ENCODE data around the gene NDUFAF2. TPM values are rescaled to one million over a fixed set of nuclear protein-coding genes. Genes with fewer than 3 reads are reported as not detected.

Gene NDUFAF2
- total RNA-seq, 2 donors from 2014 or later = 26.0 to 32.9 TPM

- no peak overlapping the region for H3K4me3 ChIP-seq
- TF ChIP-seq CTCF (IDR thresholded peaks at IDR 0.05) = no peak
- H3K36me3 ChIP-seq = no peaks in the 10 kb centered on the region
- DNase-seq (ENCODE audit: low spot score) (no peak), ATAC-seq (ENCODE audit: insufficient number of reproducible peaks, low FRiP score, low read depth) (no peak)
- H3K27me3 ChIP-seq (replicated peaks; ENCODE audit: insufficient read depth) = no peaks in the 10 kb centered on the region
- H3K27ac ChIP-seq = no peak overlapping the region
- H3K9me3 ChIP-seq = no peaks in the 10 kb centered on the region
- peaks cover 3 to 6% of the 10 kb centered on the region in 2 donors for H3K4me1 ChIP-seq (ENCODE audit: control insufficient read depth in 1 of 2, low read depth in 2 of 2)
Measured at GRCh38 chr5:61009907-61010306, 64.9 kb downstream of the NDUFAF2 start.

DNA sequence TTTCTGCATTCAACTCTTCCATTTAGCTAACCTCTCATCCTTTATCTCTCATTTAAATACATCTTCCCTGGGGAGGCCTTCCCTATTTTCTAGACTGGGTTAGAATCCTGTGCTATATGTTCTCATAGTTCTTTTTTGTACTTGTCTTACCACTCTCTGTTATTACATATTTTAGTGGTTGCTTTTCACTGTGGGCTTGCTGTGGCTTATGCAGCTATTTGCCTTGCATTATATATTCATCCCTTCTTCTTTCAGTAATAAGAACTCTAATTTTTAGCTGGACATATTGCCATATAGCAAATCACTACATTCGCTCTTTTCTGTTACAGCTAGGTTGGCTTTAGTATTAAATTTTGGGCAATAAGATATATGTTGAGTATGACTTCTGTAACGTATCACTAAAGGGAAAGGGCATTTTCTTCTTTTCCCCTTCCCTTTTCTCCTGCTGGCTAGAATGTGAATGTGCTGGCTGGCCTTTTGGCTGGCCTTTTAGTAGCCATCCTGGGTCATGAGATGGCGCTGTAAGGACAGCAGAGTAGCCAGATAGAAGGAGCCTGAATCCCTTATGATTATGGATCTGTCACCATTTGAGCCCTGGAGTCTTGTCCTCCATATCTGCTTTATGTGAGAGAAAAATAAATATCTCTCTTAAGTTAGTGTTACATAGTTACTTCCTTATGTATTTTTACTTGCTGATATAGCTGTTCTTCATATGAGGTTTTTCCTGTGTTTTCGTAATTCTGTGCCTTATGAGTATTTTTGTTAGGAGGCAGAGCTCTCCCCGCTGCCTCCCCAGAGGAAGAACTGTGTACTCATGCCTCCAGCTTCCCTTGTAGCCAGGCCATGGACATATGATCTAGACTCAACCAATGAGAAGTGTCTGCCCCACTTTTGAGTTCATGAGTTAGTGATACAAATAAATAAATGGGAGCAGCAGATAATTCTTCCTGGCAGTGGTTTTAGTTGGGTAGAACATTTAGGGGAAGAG lies 65.8 kb downstream of the NDUFAF2 start:
- no peak overlapping the region for H3K27ac ChIP-seq
- no peak overlapping the region for H3K4me3 ChIP-seq
- DNase-seq (ENCODE audit: low spot score) (no peak), ATAC-seq (ENCODE audit: insufficient number of reproducible peaks, low FRiP score, low read depth) (no peak)
- no peak for TF ChIP-seq CTCF (IDR thresholded peaks at IDR 0.05)
- H3K36me3 ChIP-seq = no peaks in the 10 kb centered on the region
- H3K4me1 ChIP-seq (ENCODE audit: control insufficient read depth in 1 of 2, low read depth in 2 of 2) = peaks cover 3 to 6% of the 10 kb centered on the region in 2 donors
- H3K9me3 ChIP-seq = no peaks in the 10 kb centered on the region
- no peaks in the 10 kb centered on the region for H3K27me3 ChIP-seq (replicated peaks; ENCODE audit: insufficient read depth)

GRCh38 chr5:61018062-61018461 lies 73.1 kb downstream of the NDUFAF2 start:
- no peak for TF ChIP-seq CTCF (IDR thresholded peaks at IDR 0.05)
- ATAC-seq (ENCODE audit: insufficient number of reproducible peaks, low FRiP score, low read depth) = no peak

DNA sequence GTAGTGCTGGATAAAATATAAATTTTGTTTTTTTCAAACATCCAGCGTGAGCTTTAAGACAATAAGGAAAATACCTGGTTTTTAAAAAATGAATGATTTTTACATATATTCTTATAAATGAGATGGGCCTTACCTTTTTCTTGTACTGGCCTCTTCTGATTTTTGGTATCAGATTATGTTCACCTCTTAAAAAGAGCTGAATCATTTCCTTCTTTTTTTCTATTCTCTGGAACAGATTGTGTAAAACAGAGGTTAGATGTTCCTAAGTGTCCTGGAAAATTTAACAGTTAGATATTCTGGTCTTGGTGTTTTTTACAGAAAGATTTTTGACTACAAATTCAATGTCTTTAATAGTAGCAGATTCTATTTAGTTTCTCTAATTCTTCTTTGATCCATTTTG lies 74.6 kb downstream of the NDUFAF2 start:
- Histone ChIP-seq H3K4me1 (ENCODE audit: control insufficient read depth in 1 of 2, low read depth in 2 of 2) (peaks cover 21 to 28% of the 10 kb centered on the region in 2 donors), H3K4me3 (no peak overlapping the region), H3K36me3 (no peaks in the 10 kb centered on the region), H3K9me3 (no peaks in the 10 kb centered on the region), H3K27me3 (replicated peaks; ENCODE audit: insufficient read depth) (no peaks in the 10 kb centered on the region), H3K27ac (no peak overlapping the region)
- TF ChIP-seq CTCF (IDR thresholded peaks at IDR 0.05) = no peak
- ATAC-seq (ENCODE audit: insufficient number of reproducible peaks, low FRiP score, low read depth) = no peak
- no peak for DNase-seq (ENCODE audit: low spot score)

More at GRCh38 chr5:61018062-61018461, 73.1 kb downstream of the NDUFAF2 start:
- no peak for DNase-seq (ENCODE audit: low spot score)
- H3K4me3 ChIP-seq = no peak overlapping the region
- no peaks in the 10 kb centered on the region for H3K27me3 ChIP-seq (replicated peaks; ENCODE audit: insufficient read depth)
- H3K36me3 ChIP-seq = no peaks in the 10 kb centered on the region
- no peak overlapping the region for H3K27ac ChIP-seq
- H3K9me3 ChIP-seq = no peaks in the 10 kb centered on the region
- H3K4me1 ChIP-seq (ENCODE audit: control insufficient read depth in 1 of 2, low read depth in 2 of 2) = peaks cover 11 to 12% of the 10 kb centered on the region in 2 donors

GRCh38 chr5:61020415-61020814 lies 75.4 kb downstream of the NDUFAF2 start:
- DNase-seq (ENCODE audit: low spot score) (no peak), ATAC-seq (ENCODE audit: insufficient number of reproducible peaks, low FRiP score, low read depth) (no peak)
- no peaks in the 10 kb centered on the region for H3K36me3 ChIP-seq
- no peaks in the 10 kb centered on the region for H3K9me3 ChIP-seq
- H3K27ac ChIP-seq = no peak overlapping the region
- no peaks in the 10 kb centered on the region for H3K27me3 ChIP-seq (replicated peaks; ENCODE audit: insufficient read depth)
- peaks cover 21 to 32% of the 10 kb centered on the region in 2 donors for H3K4me1 ChIP-seq (ENCODE audit: control insufficient read depth in 1 of 2, low read depth in 2 of 2)
- no peak for TF ChIP-seq CTCF (IDR thresholded peaks at IDR 0.05)
- no peak overlapping the region for H3K4me3 ChIP-seq
